RKO (cell line): ENCODE data around the gene FOXN1.
"Not testable (repeated sequence)": the region's sequence is repeated elsewhere in the genome, so short reads cannot be mapped to it uniquely, and the experiment has no call there.

Source experiments
- DNase-seq: peaks from one replicate; pipeline ENCODE4 v3.0.0-alpha.2; 2016; ENCODE audit warnings: low spot score

The FOXN1 gene

GRCh38 chr17:28499684-28500357 lies 6.3 kb upstream of the FOXN1 start:
- DNase-seq, result no peak

DNA sequence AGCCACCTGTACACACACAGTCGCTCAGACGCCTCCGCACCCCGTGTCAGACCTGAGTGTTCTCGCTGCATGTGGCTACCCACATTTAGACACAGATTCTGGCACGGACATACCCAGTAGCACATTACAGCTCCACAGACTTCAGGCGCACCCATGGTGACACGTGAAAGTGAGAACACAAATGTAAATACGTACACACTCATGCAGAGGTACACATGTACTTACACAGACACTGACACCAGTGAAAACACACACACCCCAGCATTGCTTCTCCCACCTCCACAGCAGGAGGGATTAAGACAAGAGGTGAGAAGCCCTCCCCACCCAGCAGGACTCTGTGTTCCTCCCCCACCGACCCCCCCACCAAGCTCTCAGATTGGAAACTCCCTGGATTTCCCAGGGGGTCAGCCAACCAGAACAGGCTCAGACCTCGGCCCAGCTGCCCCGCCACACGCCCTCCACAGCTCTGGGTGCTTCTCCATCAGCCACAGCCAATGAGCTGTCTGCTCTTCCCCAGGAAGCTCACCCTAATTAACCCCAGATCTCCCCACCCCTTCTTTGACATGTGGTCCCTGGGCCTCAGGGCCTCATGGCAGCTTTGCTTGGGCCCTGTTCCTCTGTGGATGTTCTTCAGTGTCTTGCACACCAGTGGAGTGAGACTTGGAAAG lies 5.3 kb upstream of the FOXN1 start:
- no peak for DNase-seq

- DNase-seq, result no peak
Observed at GRCh38 chr17:28501421-28502284, 4.5 kb upstream of the FOXN1 start.

DNA sequence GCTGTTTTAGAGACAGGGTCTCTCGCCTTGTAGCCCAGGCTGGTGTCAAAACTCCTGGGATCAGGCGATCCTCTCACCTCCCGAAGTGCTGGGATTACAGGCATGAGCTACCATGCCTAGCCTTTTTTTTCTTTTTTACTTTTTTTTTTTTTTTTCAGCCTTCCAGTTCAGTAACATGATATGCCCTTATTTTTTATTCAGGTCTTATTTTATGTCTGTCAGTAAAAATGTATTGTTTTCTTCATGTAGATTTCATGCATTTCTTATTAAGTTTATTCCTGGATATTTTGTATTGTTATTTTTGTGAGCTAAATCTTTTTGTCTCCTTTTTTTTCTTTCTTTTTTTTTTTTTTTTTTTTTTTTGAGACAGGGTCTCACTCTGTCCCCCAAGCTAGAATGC lies 2.7 kb upstream of the FOXN1 start:
- no peak for DNase-seq

DNA sequence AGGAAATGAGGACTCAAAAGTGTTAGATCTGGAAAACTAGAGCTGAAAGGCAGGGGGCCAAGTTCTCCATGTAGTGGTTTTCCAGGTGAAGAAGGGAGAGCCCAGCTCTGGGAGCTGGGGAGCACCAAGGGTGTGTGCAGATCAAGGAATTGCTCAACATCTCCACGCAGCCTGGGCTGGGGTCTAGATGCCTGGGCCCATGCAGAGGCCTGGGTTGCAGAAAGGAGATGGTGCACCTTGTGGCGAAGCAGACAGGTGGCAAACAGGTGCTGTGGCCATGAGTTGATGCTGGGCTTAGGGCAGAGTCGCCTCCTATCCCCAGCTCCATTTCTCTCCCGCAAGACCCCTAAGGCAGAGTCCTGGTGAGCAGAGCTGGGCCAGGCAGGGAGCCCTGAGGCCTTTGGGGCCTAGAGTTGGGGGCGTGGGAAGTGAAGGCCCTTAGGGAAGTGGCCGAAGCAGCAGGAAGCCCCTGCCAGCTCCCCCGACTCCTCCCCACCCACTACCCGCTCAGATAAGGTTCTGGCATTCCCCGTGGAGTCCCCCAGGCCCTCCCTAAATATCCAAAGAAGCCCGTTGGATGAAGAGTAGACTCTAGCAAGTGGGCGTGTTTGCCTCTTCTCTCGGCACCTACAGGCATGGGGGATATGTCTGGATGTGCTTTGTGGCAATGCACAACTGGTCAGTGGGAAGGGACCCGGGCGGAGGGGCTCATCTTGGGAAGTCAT lies 777 bp downstream of the FOXN1 start:
- DNase-seq, result no peak

- no peak for DNase-seq
Observed at GRCh38 chr17:28507567-28508203, 1.5 kb downstream of the FOXN1 start.

DNA sequence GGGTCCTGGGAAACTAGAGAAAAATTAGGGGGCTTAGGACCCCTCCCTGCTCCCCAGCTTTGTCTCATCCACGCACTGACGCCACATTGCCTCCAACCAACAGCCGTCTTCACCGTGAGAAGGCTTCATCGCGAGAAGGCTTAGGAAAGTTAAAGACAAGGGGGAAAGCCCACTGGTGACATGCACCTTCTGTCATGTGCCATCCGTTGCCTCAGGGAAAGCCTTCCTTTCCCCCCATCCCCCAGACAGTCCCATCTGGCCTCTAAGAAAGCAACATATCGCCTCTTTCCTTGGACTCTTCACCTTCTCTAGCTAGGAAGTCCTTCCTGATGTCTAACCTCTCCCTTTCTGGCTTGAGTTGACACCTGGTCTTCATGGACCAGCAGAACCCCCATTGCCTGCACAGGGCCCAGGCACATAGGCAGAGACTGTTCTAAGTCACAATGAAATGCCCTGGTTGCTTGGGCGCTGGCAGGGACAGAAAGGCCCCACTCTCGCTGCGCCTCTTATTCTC lies 2.1 kb downstream of the FOXN1 start:
- no peak for DNase-seq

- no peak for DNase-seq
Observed at GRCh38 chr17:28509789-28510188, 3.6 kb downstream of the FOXN1 start.

- no peak for DNase-seq
Observed at GRCh38 chr17:28511858-28512461, 5.8 kb downstream of the FOXN1 start.

GRCh38 chr17:28513476-28513875 lies 7.3 kb downstream of the FOXN1 start:
- no peak for DNase-seq

- no peak for DNase-seq
Observed at GRCh38 chr17:28514561-28515002, 8.4 kb downstream of the FOXN1 start.

DNA sequence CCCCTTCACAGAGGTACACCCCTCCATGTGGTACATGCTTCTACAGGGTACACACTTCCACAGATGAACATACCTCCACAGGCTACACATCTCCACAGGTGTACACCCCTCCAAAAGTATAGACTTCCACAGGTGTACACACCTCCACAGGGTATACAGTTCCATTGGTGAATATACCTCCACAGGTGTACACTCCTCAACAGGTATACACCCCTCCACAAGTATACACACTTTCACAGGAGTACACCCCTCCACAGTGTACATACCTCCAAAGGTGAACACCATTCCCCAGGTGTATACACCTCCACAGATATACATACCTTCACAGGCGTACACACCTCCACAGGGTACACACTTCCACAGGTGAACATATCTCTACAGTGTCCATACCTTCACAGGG lies 9.4 kb downstream of the FOXN1 start:
- DNase-seq, result no peak

DNA sequence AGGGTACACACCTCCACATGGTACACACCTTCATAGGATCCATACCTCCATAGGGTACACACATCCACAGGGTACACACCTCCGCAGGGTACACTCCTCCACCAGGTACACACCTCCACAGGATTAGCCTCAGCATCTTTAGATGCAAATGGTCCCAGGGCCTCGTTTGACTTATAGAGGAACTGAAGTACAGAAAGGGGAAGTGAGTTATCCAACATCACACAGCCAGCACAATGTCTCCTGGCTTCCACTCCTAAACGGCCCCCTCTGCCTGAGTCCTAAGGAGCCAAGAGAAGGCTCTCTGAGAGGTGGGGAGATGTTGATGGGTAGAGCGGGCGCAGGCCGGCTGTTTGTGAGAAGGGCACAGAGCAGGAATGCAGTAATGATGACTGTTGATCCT lies 12.0 kb downstream of the FOXN1 start:
- DNase-seq, result no peak

GRCh38 chr17:28518578-28518977 lies 12.4 kb downstream of the FOXN1 start:
- DNase-seq, result no peak

GRCh38 chr17:28519236-28519635 lies 13.1 kb downstream of the FOXN1 start:
- DNase-seq, result no peak

DNA sequence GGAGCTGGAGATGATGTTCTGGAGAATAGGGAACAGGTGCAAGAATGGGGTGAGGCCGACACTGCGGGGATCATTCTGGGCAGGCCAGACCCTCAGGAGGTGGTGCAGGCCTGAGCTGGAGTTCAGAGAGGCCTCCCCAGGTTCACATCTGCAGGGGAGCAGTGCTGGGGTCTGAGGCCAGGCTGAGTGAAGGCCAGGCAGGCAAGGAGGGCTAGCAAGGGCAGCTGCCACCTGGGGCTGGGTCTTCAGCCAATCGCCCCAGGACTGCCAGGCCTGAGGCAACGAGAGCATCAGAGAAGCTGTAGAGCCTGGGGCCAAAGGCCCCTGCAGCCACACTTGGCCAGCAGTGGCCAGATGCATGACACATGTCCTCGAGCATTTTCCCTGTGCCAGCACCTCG lies 14.5 kb downstream of the FOXN1 start:
- no peak for DNase-seq

DNA sequence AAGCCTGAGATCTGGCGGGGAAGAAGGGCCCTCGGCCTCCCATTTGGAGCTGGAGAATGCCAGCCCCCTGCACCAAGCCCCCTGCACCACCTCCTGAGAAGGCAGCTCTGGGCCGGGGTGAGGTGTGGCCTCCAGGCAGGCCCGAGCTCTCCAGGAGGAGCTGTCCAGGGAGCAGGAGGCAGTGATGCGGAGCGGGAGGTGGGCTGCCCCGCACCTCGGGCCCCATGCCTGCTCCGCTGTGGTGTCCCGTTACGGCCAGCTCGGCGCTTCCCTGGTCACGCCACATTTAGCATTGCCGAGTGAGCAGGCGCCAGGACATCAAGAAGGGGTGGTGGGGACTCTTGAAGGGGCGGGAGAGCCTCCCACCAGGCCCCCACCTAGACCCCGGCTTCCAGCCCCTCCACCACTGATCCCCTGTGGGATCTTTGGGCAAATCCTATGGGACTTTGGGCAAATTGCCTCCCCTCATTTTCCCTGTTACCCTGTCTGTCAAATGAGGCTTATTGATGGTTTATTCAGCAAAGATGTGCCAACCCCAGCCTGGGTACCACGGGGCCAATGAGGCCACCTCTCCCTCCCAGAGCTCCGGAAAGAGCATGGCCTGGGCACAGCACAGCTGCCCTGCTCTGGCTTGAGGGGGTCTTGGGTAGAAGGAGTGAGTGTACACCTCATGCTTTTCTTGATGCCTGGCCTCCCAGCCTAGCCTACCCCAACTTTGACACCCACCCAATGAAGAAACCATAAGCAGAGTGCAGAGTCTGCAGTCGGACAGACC lies 15.3 kb downstream of the FOXN1 start:
- no peak for DNase-seq

DNA sequence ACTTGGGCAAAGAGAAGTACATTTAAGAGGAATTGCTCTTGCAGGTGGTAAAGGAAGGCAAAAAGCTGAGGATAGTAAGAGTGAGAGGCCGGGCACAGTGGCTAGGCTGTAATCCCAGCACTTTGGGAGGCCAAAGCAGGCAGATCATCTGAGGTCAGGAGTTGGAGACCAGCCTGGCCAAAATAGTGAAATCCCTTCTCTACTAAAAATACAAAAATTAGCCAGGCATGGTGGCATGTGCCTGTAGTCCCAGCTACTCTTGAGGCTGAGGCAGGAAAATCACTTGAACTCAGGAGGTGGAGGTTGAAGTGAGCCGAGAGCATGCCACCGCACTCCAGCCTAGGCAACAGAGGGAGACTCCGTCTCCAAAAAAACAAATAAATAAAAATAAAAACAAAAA lies 16.1 kb downstream of the FOXN1 start:
- DNase-seq, result not testable (repeated sequence)

DNA sequence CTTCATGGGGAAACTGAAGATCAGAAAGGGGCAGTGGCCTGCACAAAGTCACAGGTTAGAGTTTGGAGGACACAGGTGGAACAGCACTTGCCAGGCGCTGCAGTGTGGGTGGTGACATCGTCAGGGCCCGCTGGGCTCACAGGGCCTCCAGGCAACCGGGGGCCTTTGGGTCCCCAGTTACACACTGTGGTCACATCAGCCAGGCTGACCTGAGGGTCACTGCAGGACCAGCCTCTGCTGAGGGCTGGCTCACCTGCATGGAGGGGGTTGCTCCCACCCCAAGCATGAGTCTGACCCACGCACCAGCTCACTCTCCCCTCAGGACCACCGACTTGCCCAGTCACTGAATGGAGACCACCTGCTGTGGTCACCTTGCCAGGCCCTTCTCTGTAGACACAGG lies 17.0 kb downstream of the FOXN1 start:
- no peak for DNase-seq

GRCh38 chr17:28523876-28524275 lies 17.7 kb downstream of the FOXN1 start:
- no peak for DNase-seq
